H1 (cell line): Measurements from ENCODE around the gene MYH6. TPM values are rescaled to one million over a fixed set of nuclear protein-coding genes. Genes with fewer than 3 reads are reported as not detected.

Experiments
- CTCF ChIA-PET: fragments of 300-600 bp; sonication (Branson Sonifier 250); formaldehyde crosslinking; loops from one replicate; lab custom pipeline; 2021; ENCODE audit not compliant: partially characterized antibody; lab: Charles Lee
- POLR2A ChIA-PET: fragments of 300-600 bp; sonication (Branson Sonifier 250); formaldehyde crosslinking; loops from one replicate; lab custom pipeline; 2021; ENCODE audit warnings: inconsistent platforms; ENCODE audit not compliant: partially characterized antibody; lab: Charles Lee
- DNase-seq, 2 experiments: peaks; one replicate each; pipeline versions ENCODE4 v3.0.0 to v3.0.0-alpha.2; 2010 to 2022; ENCODE audit warnings: low spot score in 2 of 2, low read depth in 1 of 2, mixed read lengths in 1 of 2
- FAIRE-seq: peaks from 2 replicates; lab custom pipeline; 2011; peaks lifted over from hg19 to GRCh38; lab: Jason Lieb, UNC
- H2AFZ ChIP-seq: 2 replicates; pipeline ENCODE4 v1.8.1; 2012; ENCODE audit warnings: low read length, inconsistent platforms
- H2AK5ac ChIP-seq: 2 replicates; pipeline ENCODE4 v1.6.1; 2013; ENCODE audit warnings: low read depth, low read length
- H2BK120ac ChIP-seq: replicated peaks from 2 replicates; pipeline ENCODE3; 2013; ENCODE audit warnings: low read depth, low read length, inconsistent platforms
- H2BK12ac ChIP-seq: 2 replicates; pipeline ENCODE4 v1.6.1; 2013; ENCODE audit warnings: low read depth, low read length
- H2BK15ac ChIP-seq: 2 replicates; pipeline ENCODE4 v1.6.1; 2013; ENCODE audit warnings: low read length
- H2BK20ac ChIP-seq: 2 replicates; pipeline ENCODE4 v1.6.1; 2013; ENCODE audit warnings: low read length
- H2BK5ac ChIP-seq: 2 replicates; pipeline ENCODE4 v1.6.1; 2013; ENCODE audit warnings: low read depth, low read length
- H3K14ac ChIP-seq: 2 replicates; pipeline ENCODE4 v1.6.1; 2013; ENCODE audit warnings: inconsistent platforms; ENCODE audit not compliant: insufficient read length
- H3K18ac ChIP-seq: 2 replicates; pipeline ENCODE4 v1.6.1; 2013; ENCODE audit warnings: low read length; ENCODE audit errors: extremely low read depth
- H3K23ac ChIP-seq: 2 replicates; pipeline ENCODE4 v1.6.1; 2013; ENCODE audit warnings: inconsistent platforms; ENCODE audit not compliant: insufficient read length
- H3K23me2 ChIP-seq: 2 replicates; pipeline ENCODE4 v1.6.1; 2013; ENCODE audit warnings: low read depth, low read length
- H3K27ac ChIP-seq: 2 replicates; pipeline ENCODE4 v1.6.1; 2011; ENCODE audit warnings: low read depth, low read length, inconsistent platforms
- H3K27me3 ChIP-seq, 4 experiments: replicated peaks in 1 of 4; 1 replicate in 1 of 4; 2 replicates in 3 of 4; pipeline versions ENCODE4 v1.6.1 to v1.8.1; 2011 to 2013; ENCODE audit warnings: low read length in 3 of 4, mild to moderate bottlenecking in 3 of 4, inconsistent platforms in 2 of 4, mixed read lengths in 2 of 4, moderate library complexity in 1 of 4; ENCODE audit not compliant: control insufficient read depth in 3 of 4, insufficient read depth in 3 of 4; ENCODE audit errors: extremely low read depth in 1 of 4
- H3K36me3 ChIP-seq, 4 experiments: 2 replicates each; pipeline versions ENCODE4 v1.6.1 to v1.8.1; 2011 to 2013; ENCODE audit warnings: mild to moderate bottlenecking in 4 of 4, low read length in 3 of 4, moderate library complexity in 2 of 4, control low read depth in 1 of 4, inconsistent platforms in 1 of 4; ENCODE audit not compliant: insufficient read depth in 4 of 4, control insufficient read depth in 2 of 4
- H3K4ac ChIP-seq: replicated peaks from 2 replicates; pipeline ENCODE3; 2013; ENCODE audit warnings: low read length, low read depth, mixed read lengths, inconsistent platforms; ENCODE audit not compliant: insufficient read length
- H3K4me1 ChIP-seq, 4 experiments: replicated peaks in 1 of 4; 1 replicate in 1 of 4; 2 replicates in 3 of 4; pipeline versions ENCODE4 v1.6.1 to v1.8.1; 2011 to 2013; ENCODE audit warnings: low read length in 3 of 4, inconsistent platforms in 2 of 4, mixed read lengths in 1 of 4; ENCODE audit not compliant: insufficient read depth in 4 of 4, control insufficient read depth in 3 of 4
- H3K4me2 ChIP-seq, 2 experiments: 2 replicates each; pipeline versions ENCODE4 v1.6.1 to v1.8.1; 2011 to 2013; ENCODE audit warnings: low read depth in 2 of 2, low read length in 2 of 2, control low read depth in 1 of 2, inconsistent platforms in 1 of 2, mild to moderate bottlenecking in 1 of 2; ENCODE audit not compliant: insufficient read depth in 1 of 2
- H3K4me3 ChIP-seq, 4 experiments: fragments of 200-600, 300-600 bp in 1 of 4; sonication (generic), shearing (Covaris generic), sonication (Bioruptor Twin) in 1 of 4; 2 replicates each; pipeline versions ENCODE4 v1.5.1 to v1.8.1; 2011 to 2016; ENCODE audit warnings: low read length in 4 of 4, low read depth in 3 of 4, control low read depth in 2 of 4, inconsistent platforms in 2 of 4, mild to moderate bottlenecking in 2 of 4, mixed read lengths in 1 of 4, moderate library complexity in 1 of 4; ENCODE audit not compliant: insufficient read depth in 2 of 4; ENCODE audit errors: extremely low read depth in 1 of 4
- H3K56ac ChIP-seq: replicated peaks from 2 replicates; pipeline ENCODE3; 2013; ENCODE audit warnings: low read depth, mild to moderate bottlenecking, mixed read lengths, low read length, inconsistent platforms; ENCODE audit not compliant: insufficient read length
- H3K79me1 ChIP-seq: 2 replicates; pipeline ENCODE4 v1.6.1; 2013; ENCODE audit warnings: low read depth, low read length, control low read depth
- H3K79me2 ChIP-seq, 2 experiments: 2 replicates each; pipeline versions ENCODE4 v1.6.1 to v1.8.1; 2012 to 2013; ENCODE audit warnings: low read length in 2 of 2, mild to moderate bottlenecking in 2 of 2, inconsistent platforms in 1 of 2; ENCODE audit not compliant: insufficient read depth in 2 of 2, control insufficient read depth in 1 of 2
- H3K9ac ChIP-seq, 4 experiments: replicated peaks in 1 of 4; 1 replicate in 1 of 4; 2 replicates in 3 of 4; pipeline versions ENCODE4 v1.6.1 to v1.8.1; 2011 to 2013; ENCODE audit warnings: low read depth in 3 of 4, low read length in 3 of 4, control low read depth in 2 of 4, mild to moderate bottlenecking in 2 of 4, moderate library complexity in 2 of 4, inconsistent platforms in 1 of 4; ENCODE audit errors: extremely low read depth in 1 of 4
- H3K9me3 ChIP-seq, 2 experiments: 2 replicates each; pipeline versions ENCODE4 v1.6.1 to v1.8.1; 2012 to 2013; ENCODE audit warnings: mild to moderate bottlenecking in 2 of 2, moderate library complexity in 2 of 2, control low read depth in 1 of 2, inconsistent platforms in 1 of 2, low read depth in 1 of 2, low read length in 1 of 2, mixed read lengths in 1 of 2; ENCODE audit not compliant: insufficient read depth in 2 of 2
- H4K20me1 ChIP-seq, 2 experiments: replicated peaks in 1 of 2; 2 replicates each; pipeline versions ENCODE3 to v1.8.1; 2011 to 2013; ENCODE audit warnings: inconsistent platforms in 2 of 2, low read length in 2 of 2, mild to moderate bottlenecking in 1 of 2; ENCODE audit not compliant: insufficient read depth in 2 of 2, control insufficient read depth in 1 of 2
- H4K5ac ChIP-seq: 2 replicates; pipeline ENCODE4 v1.6.1; 2013; ENCODE audit warnings: low read length, low read depth, mixed read lengths, inconsistent platforms; ENCODE audit not compliant: insufficient read length
- H4K8ac ChIP-seq: 2 replicates; pipeline ENCODE4 v1.8.0; 2013; ENCODE audit warnings: mild to moderate bottlenecking, moderate library complexity, low read length, inconsistent platforms; ENCODE audit not compliant: insufficient read depth; ENCODE audit errors: extremely low read depth
- H4K91ac ChIP-seq: replicated peaks from 2 replicates; pipeline ENCODE3; 2013; ENCODE audit warnings: low read length, mixed read lengths, inconsistent platforms; ENCODE audit not compliant: insufficient read length
- CTCF ChIP-seq, 3 experiments: IDR thresholded peaks; 1 replicate in 2 of 3; 2 replicates in 1 of 3; pipeline versions ENCODE4 v1.5.1 to v1.6.1; 2011; ENCODE audit warnings: low read length in 3 of 3, mild to moderate bottlenecking in 3 of 3, inconsistent platforms in 2 of 3, low read depth in 1 of 3, moderate library complexity in 1 of 3; ENCODE audit not compliant: insufficient read depth in 1 of 3; ENCODE audit errors: control extremely low read depth in 1 of 3
- JUND ChIP-seq: IDR thresholded peaks from 2 replicates; pipeline ENCODE4 v1.6.1; 2011; ENCODE audit warnings: mild to moderate bottlenecking, improper control_type of control experiment, low read length
- PHF8 ChIP-seq: fragments of 200-600 bp; sonication (generic); conservative IDR thresholded peaks from 2 replicates; pipeline ENCODE4 v1.7.1; 2012; ENCODE audit warnings: low read depth, mild to moderate bottlenecking, inconsistent platforms, low read length, moderate library complexity
- POU5F1 ChIP-seq: IDR thresholded peaks from 2 replicates; pipeline ENCODE4 v1.6.1; 2011; ENCODE audit warnings: low read depth, mild to moderate bottlenecking, low read length, moderate library complexity
- SIX5 ChIP-seq: IDR thresholded peaks from 2 replicates; pipeline ENCODE4 v1.6.1; 2011; ENCODE audit warnings: mild to moderate bottlenecking, low read depth, low read length
- TCF12 ChIP-seq: IDR thresholded peaks from 2 replicates; pipeline ENCODE4 v1.6.1; 2011; ENCODE audit warnings: low read depth, mild to moderate bottlenecking, low read length
- YY1 ChIP-seq: IDR thresholded peaks from 2 replicates; pipeline ENCODE4 v1.6.1; 2011; ENCODE audit warnings: low read depth, mild to moderate bottlenecking, low read length
- WGBS, 2 experiments: shearing (Covaris generic) in 1 of 2; methylation state at CpG; one replicate each; pipeline versions ENCODE4 v1.1.6 to v1.1.7; 2013 to 2015; ENCODE audit warnings: low lambda C conversion rate in 2 of 2, mixed read lengths in 2 of 2, inconsistent platforms in 1 of 2, low coverage in 1 of 2, missing lambda C conversion rate in 1 of 2; ENCODE audit not compliant: insufficient replicate concordance in 2 of 2, insufficient coverage in 1 of 2, insufficient read length in 1 of 2; ENCODE audit errors: extremely low coverage in 1 of 2, missing lambda C conversion rate in 1 of 2; 5-methylcytosine and 5-hydroxymethylcytosine counted together
- polyA plus RNA-seq, 7 experiments: library from polyadenylated mRNA; depleted of rRNA in 3 of 7; stranded (reverse) in 5 of 7; unstranded in 2 of 7; fragments of >200 nt in 5 of 7; fragments of 200-250 nt in 2 of 7; gene quantifications; 1 replicate in 5 of 7; 2 replicates in 1 of 7; 4 replicates in 1 of 7; pipeline versions ENCODE4 v1.2.1 to v1.2.3, GENCODE V29; 2011 to 2013; ENCODE audit warnings: missing spikeins in 2 of 7, mixed read lengths in 2 of 7
- total RNA-seq: library from RNA; stranded (reverse); fragmentation: NEBNext Ultra II Directional; extraction: Animal tissue kit (Norgen Biotek cat#: 25700); gene quantifications from 2 replicates; pipeline ENCODE4 v1.2.1, GENCODE V29; 2021

The MYH6 gene
- total and polyA plus RNA-seq, 2 of the 8 experiments (the other 6 are each of a cell fraction or from before 2014, with no cell fraction given): 0.03 TPM; not detected in 1

DNA sequence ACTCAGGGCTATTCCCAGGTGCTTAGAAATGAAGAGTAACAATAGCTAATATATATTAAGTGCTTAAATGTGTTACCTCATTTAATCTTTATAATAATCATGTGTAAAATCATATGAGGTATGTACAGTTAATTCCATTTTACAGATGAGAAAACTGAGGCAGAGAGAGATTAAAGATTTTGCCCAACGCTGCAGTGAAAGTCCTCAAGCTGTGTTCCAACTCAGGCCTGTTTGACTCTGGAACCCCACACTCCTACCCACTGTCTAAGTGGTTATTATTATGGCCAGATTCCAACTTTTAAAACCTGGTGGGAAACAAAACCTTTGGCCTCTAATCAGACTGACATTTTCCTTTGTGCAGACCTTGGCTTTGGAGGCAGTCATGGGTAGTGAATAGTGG lies 21.1 kb downstream of the MYH6 start:
- Histone ChIP-seq H2BK20ac (no peak overlapping the region), H3K23ac (no peak overlapping the region), H3K27ac (no peak overlapping the region), H3K9me3 (no peaks in the 10 kb centered on the region), H2BK15ac (no peak overlapping the region), H3K27me3 (no peaks in the 10 kb centered on the region; a peak in 1 of 7 replicates), H2AFZ (no peak overlapping the region), H2AK5ac (no peak overlapping the region), H4K91ac (no peak overlapping the region), H3K23me2 (no peaks in the 10 kb centered on the region; the same call in 1 of the 2 replicates), H3K79me2 (no peaks in the 10 kb centered on the region), H3K18ac (no peak overlapping the region), H2BK120ac (no peak overlapping the region), H4K20me1 (no peaks in the 10 kb centered on the region), H3K9ac (no peak overlapping the region)
- POLR2A ChIA-PET: interaction anchor here (1.5 kb wide), 1 partner anchor 11 kb away, joined by 3 read pairs; no protein-coding TSS in a partner anchor
- CTCF ChIA-PET: interaction anchor here (0.8 to 4.0 kb wide), 9 partner anchors 7 to 291 kb away, joined by 3 to 30 read pairs (median 4); partner anchors contain the start of gene CMTM5
- TF ChIP-seq POU5F1: no peak
- no peak for TF ChIP-seq JUND
- no peak for TF ChIP-seq TCF12
- TF ChIP-seq YY1: no peak
- no peak for TF ChIP-seq CTCF (IDR thresholded peaks at IDR 0.05; ENCODE audit: control extremely low read depth in 1 of 3, insufficient read depth in 1 of 3, low read depth in 1 of 3, low read length in 3 of 3)
- no peak for TF ChIP-seq PHF8
- TF ChIP-seq SIX5: no peak
- TF ChIP-seq, all 59 proteins: peak for 0
- no peak overlapping the region for H2BK12ac ChIP-seq
- H4K8ac ChIP-seq: no peak overlapping the region
- H3K4me2 ChIP-seq: no peak overlapping the region
- no peak overlapping the region for H3K4me3 ChIP-seq
- H3K36me3 ChIP-seq: no peaks in the 10 kb centered on the region
- DNase-seq (no peak), FAIRE-seq (no peak)
- H3K56ac ChIP-seq: no peak overlapping the region
- H3K14ac ChIP-seq: no peak overlapping the region
- no peak overlapping the region for H2BK5ac ChIP-seq
- no peak overlapping the region for H4K5ac ChIP-seq
- 95% methylated on average over 1 of the region's 1 CpG; no CpG with 5 or more reads in 1 of the 2 experiments for WGBS, 2 experiments
- no peak overlapping the region for H3K4ac ChIP-seq
- H3K4me1 ChIP-seq: peaks cover 0 to 10% (median 0%) of the 10 kb centered on the region in 4 experiments; a peak in 1 of 7 replicates
- no peaks in the 10 kb centered on the region for H3K79me1 ChIP-seq
